ENCODE data around the gene DELE1.

- TF ChIP-seq MAX (IDR thresholded peaks at IDR 0.05) (no peak), CTCF (IDR thresholded peaks at IDR 0.05; ENCODE audit: low read depth, low read length, missing input control) (no peak), NR2F2 (IDR thresholded peaks at IDR 0.05) (no peak)
Measured at GRCh38 chr5:141898448-141899049, 25.1 kb upstream of the DELE1 start.

Data from liver (tissue), 3 donors.